SK-MEL-5 (cell line): ENCODE results near the gene POLR2E. TPM values are rescaled to one million over a fixed set of nuclear protein-coding genes. Genes with fewer than 3 reads are reported as not detected.

Source experiments
- DNase-seq: peaks from one replicate; pipeline ENCODE4 v3.0.0-alpha.2; 2016; ENCODE audit warnings: low read depth, low spot score
- in situ Hi-C: cut with HindIII; loops from 2 replicates; pipeline ENCODE4 v1.10.0; 2016; ENCODE audit warnings: low sequenced_read_pairs, high pct_unique_total_duplicates, low pct_unique_long_range_greater_than_20kb
- total RNA-seq: library from RNA; depleted of rRNA; stranded (reverse); fragments of >200 nt; shearing (Covaris generic); gene quantifications from 2 replicates; pipeline ENCODE4 v1.2.3, GENCODE V29; 2014

The POLR2E gene
- total RNA-seq, 1 experiment from 2014 or later, result 132 TPM

GRCh38 chr19:1063030-1063908 is 31.9 kb downstream of the POLR2E start:
- DNase-seq, result peak; percentile 24
- in situ Hi-C loops, result no loop called here

- no peak for DNase-seq
- in situ Hi-C loops, result no loop called here
Observed at GRCh38 chr19:1062387-1063029, 32.7 kb downstream of the POLR2E start.

- no peak for DNase-seq
- in situ Hi-C loops, result no loop called here
Observed at GRCh38 chr19:1061987-1062386, 33.2 kb downstream of the POLR2E start.

GRCh38 chr19:1060689-1061088 is 34.5 kb downstream of the POLR2E start:
- in situ Hi-C loops, result no loop called here
- no peak for DNase-seq

- in situ Hi-C loops, result no loop called here
- DNase-seq, result no peak
Observed at GRCh38 chr19:1058112-1058511, 37.1 kb downstream of the POLR2E start.

- peak; percentile 35 for DNase-seq
- in situ Hi-C loops, result no loop called here
Observed at GRCh38 chr19:1057176-1057855, 37.9 kb downstream of the POLR2E start.

GRCh38 chr19:1055886-1056620 is 39.1 kb downstream of the POLR2E start:
- in situ Hi-C loops, result no loop called here
- DNase-seq, result no peak

- in situ Hi-C loops, result no loop called here
- DNase-seq, result no peak
Observed at GRCh38 chr19:1055028-1055425, 40.1 kb downstream of the POLR2E start.

- in situ Hi-C loops, result no loop called here
- no peak for DNase-seq
Observed at GRCh38 chr19:1054102-1055027, 40.8 kb downstream of the POLR2E start.

GRCh38 chr19:1053176-1054101 is 41.7 kb downstream of the POLR2E start:
- in situ Hi-C loops, result no loop called here
- no peak for DNase-seq

GRCh38 chr19:1052349-1052975 is 42.7 kb downstream of the POLR2E start:
- in situ Hi-C loops, result no loop called here
- no peak for DNase-seq

- in situ Hi-C loops, result no loop called here
- no peak for DNase-seq
Observed at GRCh38 chr19:1051791-1052190, 43.4 kb downstream of the POLR2E start.

GRCh38 chr19:1050989-1051788 is 44.0 kb downstream of the POLR2E start:
- in situ Hi-C loops, result no loop called here
- DNase-seq, result no peak

GRCh38 chr19:1049800-1050199 is 45.4 kb downstream of the POLR2E start:
- in situ Hi-C loops, result no loop called here
- no peak for DNase-seq

- in situ Hi-C loops, result no loop called here
- no peak for DNase-seq
Observed at GRCh38 chr19:1049106-1049505, 46.1 kb downstream of the POLR2E start.
